GM12872 (cell line): ENCODE results near the gene STARD5.

Experiments used
- CTCF ChIP-seq: IDR thresholded peaks from 3 replicates; pipeline ENCODE4 v1.5.1; 2011; ENCODE audit warnings: low read depth, mild to moderate bottlenecking, low read length, moderate library complexity; ENCODE audit not compliant: insufficient read depth

Gene STARD5

DNA sequence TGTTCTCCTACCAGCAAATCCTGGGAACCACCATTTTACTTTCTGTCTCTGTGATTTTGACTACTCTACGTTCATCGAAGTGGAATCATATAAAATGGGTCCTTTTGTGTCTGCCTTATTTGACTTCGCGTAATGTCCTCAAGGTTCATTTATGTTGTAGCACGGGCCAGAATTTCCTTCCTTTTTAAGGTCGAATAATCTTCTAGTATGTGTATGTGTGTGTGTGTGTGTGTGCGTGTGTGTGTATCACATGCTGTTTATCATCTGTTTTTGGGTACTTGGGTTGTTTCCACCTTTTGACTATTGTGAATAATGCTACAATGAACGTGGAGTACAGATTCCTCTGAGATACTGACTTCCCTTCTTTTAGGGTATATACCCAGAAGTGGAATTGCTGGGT is 35.3 kb downstream of the STARD5 start:
- TF ChIP-seq CTCF = no peak

GRCh38 chr15:81288040-81288439 is 35.9 kb downstream of the STARD5 start:
- TF ChIP-seq CTCF = no peak

DNA sequence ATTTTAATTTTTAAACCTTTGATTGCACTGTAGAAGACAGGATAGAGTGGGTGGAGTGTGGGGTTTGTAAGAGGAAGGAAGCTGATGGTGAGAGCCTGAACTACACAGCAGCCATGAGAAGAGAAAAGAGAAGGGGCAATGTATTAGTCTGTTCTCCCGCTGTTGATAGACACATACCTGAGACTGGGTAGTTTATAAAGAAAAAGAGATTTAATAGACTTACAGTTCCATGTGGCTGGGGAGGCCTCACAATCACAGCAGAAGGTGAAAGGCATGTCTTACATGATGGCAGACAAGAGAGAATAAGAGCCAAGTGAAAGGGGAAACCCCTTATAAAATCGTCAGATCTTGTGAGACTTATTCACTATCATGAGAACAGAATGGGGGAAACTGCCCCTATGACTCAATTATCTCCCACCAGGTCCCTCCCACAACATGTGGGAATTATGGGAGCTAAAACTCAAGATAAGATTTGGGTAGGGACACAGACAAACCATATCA is 37.3 kb downstream of the STARD5 start:
- TF ChIP-seq CTCF = no peak

GRCh38 chr15:81285461-81285860 is 38.5 kb downstream of the STARD5 start:
- TF ChIP-seq CTCF = no peak

GRCh38 chr15:81284256-81285031 is 39.5 kb downstream of the STARD5 start:
- TF ChIP-seq CTCF = no peak

DNA sequence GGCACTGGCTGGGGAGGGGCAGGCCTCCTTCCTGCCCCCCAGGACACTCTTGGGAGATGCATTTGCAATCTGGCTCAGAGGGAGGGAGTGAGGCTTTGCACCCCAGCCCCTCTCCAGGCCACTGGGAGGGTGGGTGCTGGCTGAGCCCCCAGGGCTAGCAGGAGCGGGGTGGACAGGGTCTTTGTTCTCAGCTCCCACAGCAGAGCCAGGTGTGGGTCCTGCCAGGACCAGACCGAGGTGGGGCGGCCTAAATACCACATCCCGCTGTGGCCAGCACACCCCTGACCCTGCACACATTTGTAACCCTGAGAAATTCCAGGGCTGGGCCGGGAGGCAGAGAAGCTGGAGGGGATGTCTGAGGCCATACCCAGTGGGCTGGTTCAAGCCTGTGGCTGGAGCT is 41.0 kb downstream of the STARD5 start:
- no peak for TF ChIP-seq CTCF

DNA sequence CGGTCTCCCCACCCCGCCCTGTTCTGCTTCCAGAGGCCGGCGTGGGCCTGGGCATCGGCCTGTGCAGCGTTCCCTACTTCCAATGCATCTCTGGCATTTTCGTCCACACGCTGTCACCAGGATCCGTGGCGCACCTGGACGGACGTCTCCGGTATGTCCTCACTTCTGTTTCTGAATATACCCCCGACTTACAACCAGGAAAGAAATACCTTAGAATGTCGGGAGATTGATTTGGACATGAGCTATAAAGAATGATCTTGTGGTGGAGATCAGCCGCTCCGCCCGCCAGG is 41.4 kb downstream of the STARD5 start:
- no peak for TF ChIP-seq CTCF
